ENCODE data around the gene TPM4. TPM values are rescaled to one million over a fixed set of nuclear protein-coding genes. Genes with fewer than 3 reads are reported as not detected.

Gene TPM4
- total and polyA plus RNA-seq, 2 of the 13 experiments (the other 11 are each of a cell fraction or from before 2014, with no cell fraction given): 180 to 188 TPM

DNA sequence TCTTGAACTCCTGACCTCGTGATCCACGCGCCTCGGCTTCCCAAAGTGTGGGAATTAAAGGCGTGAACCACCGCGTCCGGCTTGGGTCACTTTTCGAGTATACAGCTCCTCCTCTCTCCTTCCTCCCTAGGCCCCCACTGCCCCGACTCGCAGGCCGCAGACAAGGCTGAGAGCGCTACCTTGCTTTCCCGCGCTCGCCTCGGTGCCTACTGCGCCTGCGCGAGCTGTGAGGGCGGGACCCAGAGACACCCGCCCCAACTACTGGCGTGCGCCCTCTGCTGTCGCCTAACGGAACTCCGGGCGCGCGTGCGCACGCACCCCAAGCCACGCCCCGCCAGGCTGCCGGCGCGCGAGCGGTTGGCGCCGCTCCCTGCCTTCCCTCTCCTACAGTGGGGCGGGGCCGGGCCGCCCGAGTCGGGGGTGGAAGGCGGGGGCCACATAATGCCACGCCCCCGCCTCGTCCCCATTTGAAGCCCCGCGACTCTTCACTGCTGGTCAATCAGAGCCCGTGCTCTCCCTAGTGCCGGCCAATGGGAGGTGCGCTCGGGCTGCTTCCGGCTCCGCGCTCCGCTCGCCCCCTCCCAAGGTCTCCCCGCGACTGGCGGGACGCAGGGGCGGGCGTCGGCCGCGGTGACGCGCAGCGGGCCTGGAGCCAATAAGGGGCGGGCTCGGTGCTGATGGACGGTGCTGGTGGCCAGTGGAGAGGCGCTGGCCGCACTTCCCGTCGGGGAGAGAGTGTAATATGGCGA lies 35.0 kb downstream of the TPM4 start, which contains the start of gene RAB8A (continued):
- TF ChIP-seq THAP9 (CRISPR knock-in tag; IDR thresholded peaks at IDR 0.05; ENCODE audit: borderline replicate concordance) (peak; percentile 36; the same call in 1 of the 2 replicates), MAFG (CRISPR knock-in tag; IDR thresholded peaks at IDR 0.05) (no peak), ZNF781 (CRISPR knock-in tag; IDR thresholded peaks at IDR 0.05; ENCODE audit: borderline replicate concordance, not compliant biosample characterization) (no peak), IKZF4 (CRISPR knock-in tag; IDR thresholded peaks at IDR 0.05; ENCODE audit: borderline replicate concordance, low read depth, not compliant biosample characterization) (no peak), HNF1B (CRISPR knock-in tag; IDR thresholded peaks at IDR 0.05) (peak; percentile 76), ZBTB8A (CRISPR knock-in tag; IDR thresholded peaks at IDR 0.05; ENCODE audit: borderline replicate concordance, low read depth) (no peak), ZBTB33 (CRISPR knock-in tag; IDR thresholded peaks at IDR 0.05) (peak; percentile 66; the same call in 1 of the 2 replicates), RFX1 (IDR thresholded peaks at IDR 0.05) (no peak; the same call in 1 of the 2 replicates), ZNF460 (CRISPR knock-in tag; IDR thresholded peaks at IDR 0.05; ENCODE audit: borderline replicate concordance) (no peak), ZNF713 (CRISPR knock-in tag; IDR thresholded peaks at IDR 0.05) (no peak), ZNF703 (CRISPR knock-in tag; IDR thresholded peaks at IDR 0.05; ENCODE audit: borderline replicate concordance) (no peak), ZNF142 (CRISPR knock-in tag; IDR thresholded peaks at IDR 0.05) (0 out of 2 replicates have a peak, but pooled peaks have one; percentile 22)
- TF ChIP-seq, protein P1, sequence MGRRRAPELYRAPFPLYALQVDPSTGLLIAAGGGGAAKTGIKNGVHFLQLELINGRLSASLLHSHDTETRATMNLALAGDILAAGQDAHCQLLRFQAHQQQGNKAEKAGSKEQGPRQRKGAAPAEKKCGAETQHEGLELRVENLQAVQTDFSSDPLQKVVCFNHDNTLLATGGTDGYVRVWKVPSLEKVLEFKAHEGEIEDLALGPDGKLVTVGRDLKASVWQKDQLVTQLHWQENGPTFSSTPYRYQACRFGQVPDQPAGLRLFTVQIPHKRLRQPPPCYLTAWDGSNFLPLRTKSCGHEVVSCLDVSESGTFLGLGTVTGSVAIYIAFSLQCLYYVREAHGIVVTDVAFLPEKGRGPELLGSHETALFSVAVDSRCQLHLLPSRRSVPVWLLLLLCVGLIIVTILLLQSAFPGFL (CRISPR knock-in tag; IDR thresholded peaks at IDR 0.05): no peak

Measured in HepG2 (cell line).